ENCODE results near the gene MAP2. TPM values are rescaled to one million over a fixed set of nuclear protein-coding genes. Genes with fewer than 3 reads are reported as not detected.

MAP2 gene
- total and polyA plus RNA-seq, 2 experiments from 2014 or later: 2.9 to 4.4 TPM

- TF ChIP-seq ZNF462 (CRISPR knock-in tag; IDR thresholded peaks at IDR 0.05) (no peak), EZH2phosphoT487 (IDR thresholded peaks at IDR 0.05; ENCODE audit: unreplicated experiment) (no peak), POLR2AphosphoS5 (IDR thresholded peaks at IDR 0.05; ENCODE audit: low read depth) (no peak)
Measured at GRCh38 chr2:209390839-209391238, 33.0 kb upstream of the MAP2 start (continued).

GRCh38 chr2:209391776-209392401, 32.0 kb upstream of the MAP2 start:
- no peak overlapping the region for H3K4me3 ChIP-seq
- H3K4me2 ChIP-seq: no peak overlapping the region
- ATAC-seq (no peak), DNase-seq (ENCODE audit: low spot score) (peak; percentile 14)
- no peaks in the 10 kb centered on the region for H3K4me1 ChIP-seq (ENCODE audit: insufficient read depth)
- Mint-ChIP-seq H3K9me3 (peaks cover 6% of the 10 kb centered on the region; the same call in 2 of the 3 replicates), H3K36me3 (ENCODE audit: low read depth) (no peaks in the 10 kb centered on the region), H3K27ac (no peak overlapping the region), H3K4me1 (no peaks in the 10 kb centered on the region), H3K27me3 (ENCODE audit: insufficient read depth, low read depth, poor library complexity) (peaks cover 2% of the 10 kb centered on the region), H3K4me3 (no peak overlapping the region)
- no peaks in the 10 kb centered on the region for H3K36me3 ChIP-seq (ENCODE audit: insufficient read depth)
- H3K27me3 ChIP-seq (ENCODE audit: insufficient read depth): no peaks in the 10 kb centered on the region
- no peak overlapping the region for H3K27ac ChIP-seq (ENCODE audit: low read depth)
- no peaks in the 10 kb centered on the region for H3K9me2 ChIP-seq (ENCODE audit: insufficient read depth)
- H3K79me2 ChIP-seq (replicated peaks; ENCODE audit: insufficient read depth): no peaks in the 10 kb centered on the region
- H3F3A ChIP-seq (replicated peaks; ENCODE audit: low read depth): no peaks in the 10 kb centered on the region
- no peaks in the 10 kb centered on the region for H4K20me1 ChIP-seq (replicated peaks; ENCODE audit: insufficient read depth)
- no peak overlapping the region for H2AFZ ChIP-seq
- TF ChIP-seq ZNF331 (CRISPR knock-in tag; IDR thresholded peaks at IDR 0.05; ENCODE audit: low read depth) (no peak), STAT1 (IDR thresholded peaks at IDR 0.05; ENCODE audit: unreplicated experiment) (no peak), NANOG (IDR thresholded peaks at IDR 0.05; ENCODE audit: borderline replicate concordance) (no peak), EZH2 (IDR thresholded peaks at IDR 0.05; ENCODE audit: low read depth, unreplicated experiment) (no peak), ZNF114 (CRISPR knock-in tag; IDR thresholded peaks at IDR 0.05) (no peak), EZH2phosphoT487 (IDR thresholded peaks at IDR 0.05; ENCODE audit: unreplicated experiment) (no peak), REST (IDR thresholded peaks at IDR 0.05; ENCODE audit: unreplicated experiment) (no peak), CTCF (conservative IDR thresholded peaks at IDR 0.05; ENCODE audit: low read depth in 2 of 2) (no peak)

All from GM23338 (cell line).